ENCODE data around the gene LAMC3. TPM values are rescaled to one million over a fixed set of nuclear protein-coding genes. Genes with fewer than 3 reads are reported as not detected.
"Not testable (repeated sequence)": the region's sequence is repeated elsewhere in the genome, so short reads cannot be mapped to it uniquely, and the experiment has no call there.

Gene LAMC3
- polyA plus RNA-seq, 12 donors, result 0.88 to 15.0 (median 2.1) TPM; not detected in 1

- no peak for DNase-seq
These were observed 19.4 kb downstream of the LAMC3 start for GRCh38 chr9:131028221-131028884.

- DNase-seq, result no peak
These were observed 20.1 kb downstream of the LAMC3 start for GRCh38 chr9:131028931-131029573.

GRCh38 chr9:131029574-131029952 is 20.6 kb downstream of the LAMC3 start:
- DNase-seq, result no peak

- no peak for DNase-seq
These were observed 21.4 kb downstream of the LAMC3 start for GRCh38 chr9:131030239-131031004.

- no peak for DNase-seq
These were observed 22.1 kb downstream of the LAMC3 start for GRCh38 chr9:131031005-131031641.

- no peak for DNase-seq
These were observed 22.6 kb downstream of the LAMC3 start for GRCh38 chr9:131031642-131032005.

- DNase-seq, result no peak
These were observed 23.4 kb downstream of the LAMC3 start for GRCh38 chr9:131032384-131032783.

GRCh38 chr9:131033269-131034224 is 24.6 kb downstream of the LAMC3 start:
- no peak for DNase-seq

GRCh38 chr9:131034268-131034667 is 25.3 kb downstream of the LAMC3 start:
- DNase-seq, result no peak

GRCh38 chr9:131034749-131035148 is 25.8 kb downstream of the LAMC3 start:
- not testable (repeated sequence) for DNase-seq

GRCh38 chr9:131035548-131035947 is 26.6 kb downstream of the LAMC3 start:
- DNase-seq, result no peak

GRCh38 chr9:131036071-131036470 is 27.1 kb downstream of the LAMC3 start:
- DNase-seq, result no peak

GRCh38 chr9:131036529-131037334 is 27.8 kb downstream of the LAMC3 start:
- no peak for DNase-seq

- no peak for DNase-seq
These were observed 28.6 kb downstream of the LAMC3 start for GRCh38 chr9:131037335-131038255.

- no peak for DNase-seq
These were observed 29.5 kb downstream of the LAMC3 start for GRCh38 chr9:131038256-131039128.

GRCh38 chr9:131039129-131039954 is 30.4 kb downstream of the LAMC3 start:
- DNase-seq, result no peak

- no peak for DNase-seq
These were observed 33.7 kb downstream of the LAMC3 start for GRCh38 chr9:131042666-131043065.
